NCI-H510A (cell line): ENCODE data around the gene PPP1R1B.
"Not testable (repeated sequence)": the region's sequence is repeated elsewhere in the genome, so short reads cannot be mapped to it uniquely, and the experiment has no call there.

Experiments used
- DNase-seq: peaks from one replicate; lab custom pipeline; 2025; lab: John Stamatoyannopoulos, UW

PPP1R1B gene

GRCh38 chr17:39626171-39627046 is at the start of gene PPP1R1B:
Gene PPP1R1B (plus strand): TSS chr17:39626952. CDS start chr17:39627393, 441 bp downstream.
- no peak for DNase-seq

GRCh38 chr17:39578272-39578671 is 48.5 kb upstream of the PPP1R1B start:
- DNase-seq = no peak

GRCh38 chr17:39579318-39580081 is 47.3 kb upstream of the PPP1R1B start:
- DNase-seq = no peak

GRCh38 chr17:39580082-39580468 is 46.7 kb upstream of the PPP1R1B start:
- DNase-seq = no peak

GRCh38 chr17:39581071-39581758 is 45.5 kb upstream of the PPP1R1B start:
- no peak for DNase-seq

GRCh38 chr17:39581759-39582085 is 45.0 kb upstream of the PPP1R1B start:
- DNase-seq = no peak

- no peak for DNase-seq
Measured at GRCh38 chr17:39582658-39583057, 44.1 kb upstream of the PPP1R1B start.

GRCh38 chr17:39590180-39590579 is 36.6 kb upstream of the PPP1R1B start:
- not testable (repeated sequence) for DNase-seq

GRCh38 chr17:39591958-39592954 is 34.5 kb upstream of the PPP1R1B start:
- DNase-seq = peak; percentile 64

GRCh38 chr17:39593371-39593770 is 33.4 kb upstream of the PPP1R1B start:
- DNase-seq = no peak

- no peak for DNase-seq
Measured at GRCh38 chr17:39595294-39595693, 31.5 kb upstream of the PPP1R1B start.

GRCh38 chr17:39595928-39596510 is 30.7 kb upstream of the PPP1R1B start:
- DNase-seq = no peak

GRCh38 chr17:39596543-39597267 is 30.0 kb upstream of the PPP1R1B start:
- DNase-seq = no peak

GRCh38 chr17:39597372-39598046 is 29.2 kb upstream of the PPP1R1B start:
- no peak for DNase-seq

- no peak for DNase-seq
Measured at GRCh38 chr17:39598047-39598481, 28.7 kb upstream of the PPP1R1B start.

- no peak for DNase-seq
Measured at GRCh38 chr17:39598630-39599003, 28.1 kb upstream of the PPP1R1B start.

- DNase-seq = no peak
Measured at GRCh38 chr17:39599004-39599664, 27.6 kb upstream of the PPP1R1B start.

- no peak for DNase-seq
Measured at GRCh38 chr17:39599665-39600231, 27.0 kb upstream of the PPP1R1B start.
